Retina (tissue), 1 donor: ENCODE measurements around the gene ERBB4.
"Not testable (repeated sequence)": the region's sequence is repeated elsewhere in the genome, so short reads cannot be mapped to it uniquely, and the experiment has no call there.

Experiments
- DNase-seq: peaks from one replicate; pipeline ENCODE4 v3.0.0-alpha.2; 2016

The ERBB4 gene

DNA sequence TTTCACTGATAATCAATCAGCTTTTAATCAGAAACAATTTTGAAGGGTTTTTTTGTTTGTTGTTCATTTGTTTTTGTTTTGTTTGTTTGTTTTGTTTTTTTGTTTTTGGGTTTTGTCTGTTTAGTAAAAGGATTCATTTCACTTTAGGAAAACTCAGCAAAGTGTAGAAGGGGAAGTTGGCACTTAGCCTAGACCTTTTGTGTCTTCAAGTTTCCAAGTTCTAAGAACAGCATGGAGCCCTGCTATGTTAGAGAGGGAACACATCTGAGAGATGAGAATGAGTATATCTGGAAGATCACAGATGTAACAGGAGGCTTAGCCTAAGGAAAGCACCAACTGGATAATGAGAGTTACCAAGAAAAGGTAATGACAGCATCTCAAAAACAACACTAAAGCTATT, 501.5 kb downstream of the ERBB4 start:
- DNase-seq, result no peak

DNA sequence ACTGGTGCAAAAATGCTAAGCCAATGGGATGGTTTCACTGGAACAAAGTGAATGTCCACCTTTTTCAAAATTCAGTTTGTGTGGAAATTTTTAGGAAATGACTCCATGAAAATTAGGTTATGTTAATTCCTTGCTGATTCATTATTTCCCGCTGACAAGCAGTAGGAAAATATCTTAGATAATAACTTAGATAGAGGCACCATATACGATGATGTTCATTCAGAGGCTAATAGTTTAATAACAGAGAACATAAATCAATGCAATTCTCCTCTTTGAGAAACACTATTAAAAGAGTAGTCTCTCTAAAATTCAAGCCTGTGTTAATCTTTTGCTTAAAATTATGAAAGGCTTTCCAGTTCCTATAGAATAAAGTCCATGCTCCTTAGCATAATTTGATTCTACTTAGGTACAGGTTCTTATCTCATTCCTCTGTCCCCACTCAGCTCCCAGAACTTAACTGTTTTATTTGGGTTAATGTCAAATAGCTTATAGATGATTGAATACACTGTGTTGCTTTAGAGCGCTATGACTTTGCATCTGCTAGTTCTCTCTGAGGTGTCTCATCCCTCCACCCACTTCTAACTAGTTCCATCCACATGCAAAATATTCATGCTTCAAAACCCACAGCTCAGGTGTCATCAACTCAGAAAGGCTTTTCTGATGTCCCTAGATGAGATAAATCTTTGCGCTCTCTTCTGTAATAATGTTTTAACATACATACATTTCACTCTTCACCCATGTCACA, 503.6 kb downstream of the ERBB4 start:
- DNase-seq, result no peak

DNA sequence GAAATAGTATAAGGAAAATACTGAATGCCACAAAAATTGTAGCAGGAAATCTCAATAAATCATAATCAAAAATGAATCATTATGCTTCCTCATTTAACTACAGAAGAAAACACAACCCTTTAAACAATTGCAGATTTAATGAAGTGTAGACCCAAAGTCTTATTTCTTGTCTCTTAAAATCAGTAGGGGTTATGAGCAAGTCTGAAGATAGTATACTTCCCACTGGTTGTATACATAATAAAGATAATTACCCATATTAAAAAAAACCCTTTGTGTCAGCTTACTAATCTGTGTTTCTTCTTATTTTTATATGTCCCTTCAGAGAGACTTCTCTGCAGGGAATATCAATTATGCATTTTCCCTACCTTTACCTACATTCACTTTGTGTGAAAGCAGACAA, 504.7 kb downstream of the ERBB4 start:
- no peak for DNase-seq

DNA sequence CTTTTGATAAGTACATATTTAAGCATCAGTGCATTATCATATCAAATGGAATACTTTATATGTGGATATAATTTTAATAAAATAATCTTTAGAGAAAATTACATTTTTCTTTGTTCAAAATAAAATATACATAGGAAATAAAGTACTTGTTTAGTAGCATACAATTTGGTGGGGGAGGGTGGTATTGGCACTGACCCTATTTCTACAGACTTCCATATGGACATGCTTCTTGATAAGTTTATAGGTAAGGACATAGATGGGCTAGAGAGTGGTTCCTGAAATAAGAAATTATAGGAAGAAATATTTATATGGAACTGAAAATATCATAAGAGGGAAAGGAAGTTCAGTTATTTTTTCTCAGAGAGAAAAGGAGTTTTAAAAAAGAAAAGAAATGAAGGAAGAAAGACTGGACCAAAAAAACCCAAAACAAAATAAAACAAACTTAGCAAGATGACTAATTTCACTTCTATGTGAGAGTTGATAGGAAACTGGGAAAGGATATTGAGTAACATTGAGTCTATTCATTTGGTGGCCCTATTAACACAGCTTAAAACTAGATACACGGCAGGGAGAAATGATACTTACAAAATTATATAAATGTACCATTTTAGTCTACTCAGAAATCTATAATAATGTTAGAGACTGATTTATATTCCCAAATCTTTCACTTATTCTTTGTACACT, 505.9 kb downstream of the ERBB4 start:
- no peak for DNase-seq

DNA sequence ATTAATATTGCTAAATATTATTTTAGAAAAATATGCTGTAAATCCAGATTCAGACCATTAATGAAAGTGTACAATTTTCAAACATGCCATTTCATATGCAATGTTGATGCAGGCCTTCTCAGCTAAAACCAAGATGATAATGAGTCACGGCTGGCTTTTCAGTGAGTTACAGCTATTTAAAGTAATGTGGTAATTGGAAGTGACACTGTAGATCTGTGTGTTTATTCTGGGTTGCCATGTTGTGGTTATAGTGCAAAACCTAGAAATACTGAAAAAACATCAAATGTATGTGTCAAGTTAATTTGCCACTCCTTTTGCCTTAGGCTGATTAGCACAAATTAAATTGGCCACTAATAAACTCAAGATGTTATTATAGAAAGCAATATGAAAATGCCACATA, 506.6 kb downstream of the ERBB4 start:
- no peak for DNase-seq

DNA sequence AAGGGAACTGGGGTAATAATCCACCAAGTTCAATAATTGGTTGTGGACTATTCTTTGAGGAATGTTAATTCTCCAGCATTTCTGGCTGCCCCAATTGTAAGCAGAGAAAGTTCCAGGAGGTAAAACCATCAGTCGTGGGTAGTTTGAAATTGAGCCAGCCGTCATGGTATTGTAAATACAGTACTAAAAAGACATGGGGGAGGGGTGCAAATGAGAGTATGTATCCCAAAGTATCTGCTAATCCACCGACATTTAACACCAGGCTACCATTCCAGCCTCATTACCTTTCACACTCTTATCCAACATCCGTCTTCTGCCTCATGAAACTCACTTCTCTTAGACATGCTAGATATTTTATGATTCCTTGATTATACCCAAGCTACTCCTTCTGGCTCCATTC, 507.9 kb downstream of the ERBB4 start:
- DNase-seq, result no peak

DNA sequence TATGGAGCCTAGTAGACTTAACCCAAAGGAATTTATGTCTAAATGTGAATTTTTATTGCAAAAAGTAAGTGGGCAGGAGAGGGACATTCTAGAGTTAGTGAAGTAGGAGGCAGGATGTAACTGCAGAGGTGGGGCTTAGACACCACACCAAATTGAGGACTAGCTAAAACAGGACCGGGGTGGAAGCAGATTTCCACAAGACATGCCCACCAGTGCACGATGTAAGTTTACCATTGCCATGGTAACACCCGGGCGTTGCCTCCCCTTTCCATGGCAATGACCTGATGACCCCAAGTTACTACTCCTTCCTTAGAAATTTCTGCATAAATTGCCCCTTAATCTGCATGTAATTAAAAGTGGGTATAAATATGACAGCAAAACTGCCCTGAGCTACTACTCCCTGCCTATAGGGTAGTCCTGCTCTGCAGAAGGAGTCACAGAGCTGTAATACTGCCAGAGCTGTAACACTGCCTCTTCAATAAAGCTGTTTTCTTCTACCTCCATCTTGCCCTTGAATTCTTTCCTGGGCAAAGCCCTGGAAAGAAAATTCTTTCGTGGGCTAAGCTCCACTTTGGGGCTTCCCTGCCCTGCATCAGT, 509.7 kb downstream of the ERBB4 start:
- no peak for DNase-seq

DNA sequence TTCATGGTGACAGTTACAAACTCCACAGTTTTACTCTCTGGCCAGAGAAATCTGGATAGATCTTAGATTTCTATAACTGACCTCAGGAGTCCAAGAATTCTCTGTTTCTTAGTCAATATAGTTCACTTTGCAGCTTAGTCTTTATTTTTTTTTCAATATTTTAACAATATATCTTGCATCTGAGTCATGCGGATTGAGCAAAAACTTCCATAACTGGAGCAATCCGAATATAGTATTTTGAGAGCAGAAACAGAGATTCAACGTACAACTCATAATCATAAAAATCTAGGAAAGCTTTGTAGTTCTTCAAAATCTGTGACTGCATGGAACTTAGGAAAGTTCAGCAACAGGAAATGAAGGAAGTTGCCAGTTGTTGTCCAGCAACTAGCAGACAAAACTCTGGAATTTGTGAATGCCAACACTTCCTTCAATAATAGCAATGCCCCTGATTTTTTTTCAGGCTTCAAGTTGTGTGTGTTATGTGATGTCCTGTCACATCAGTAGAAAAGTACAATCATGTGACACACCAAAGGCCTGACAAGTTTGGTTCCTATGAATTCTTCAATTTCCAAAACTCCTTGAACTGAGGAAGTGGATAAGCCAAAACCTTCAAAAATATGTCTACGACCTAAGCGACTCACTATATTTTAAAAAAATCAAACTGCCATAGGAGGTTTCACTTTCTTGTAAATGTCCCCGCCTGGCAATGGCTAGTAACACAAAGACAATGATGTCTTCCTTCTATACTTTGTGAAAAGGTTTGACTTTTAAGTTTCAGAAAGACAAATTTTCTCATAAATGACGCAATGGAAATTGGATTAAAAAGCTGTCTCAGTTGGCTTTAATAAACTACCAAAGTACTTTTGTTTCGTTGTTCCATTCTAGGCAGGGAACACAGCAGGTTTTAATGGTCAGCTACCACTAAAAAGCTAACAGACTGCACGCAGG, 510.6 kb downstream of the ERBB4 start:
- DNase-seq, result no peak

DNA sequence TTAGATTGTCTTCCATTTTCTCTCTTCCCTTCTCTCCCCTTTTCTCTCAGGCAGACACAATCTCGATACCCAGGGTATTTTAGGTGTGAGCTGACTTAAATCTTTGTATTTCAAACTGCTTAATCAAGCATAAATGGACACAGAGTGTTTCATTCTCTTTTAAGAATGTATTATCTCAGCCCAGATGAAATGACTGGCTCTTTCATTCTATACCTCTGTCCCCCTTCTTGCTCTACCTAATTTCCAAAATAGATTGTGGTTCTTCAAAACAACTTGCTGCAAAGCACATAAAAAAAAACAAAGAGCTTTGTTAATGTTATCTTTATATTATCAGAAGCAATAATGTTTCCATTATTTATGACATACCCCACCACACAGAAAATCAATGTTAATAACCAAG, 514.6 kb downstream of the ERBB4 start:
- no peak for DNase-seq

DNA sequence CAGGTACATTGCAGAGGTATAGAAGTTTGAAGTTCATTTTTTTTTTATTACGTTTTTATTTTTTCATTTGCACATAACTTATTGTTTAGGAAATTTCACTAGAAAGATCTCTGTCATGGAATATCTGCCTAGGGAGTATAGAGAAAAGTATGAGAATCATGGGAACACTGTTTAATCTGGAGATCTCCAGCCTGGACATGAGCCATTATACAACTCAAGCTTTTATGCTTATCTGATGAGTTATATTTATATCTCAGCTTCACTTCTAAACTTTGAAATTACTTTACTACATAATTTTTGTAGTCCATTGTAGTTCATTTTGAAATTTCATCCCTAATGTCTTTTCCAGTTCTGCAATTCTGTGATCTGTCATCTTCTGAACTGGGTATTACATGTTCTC, 515.6 kb downstream of the ERBB4 start:
- DNase-seq, result no peak

DNA sequence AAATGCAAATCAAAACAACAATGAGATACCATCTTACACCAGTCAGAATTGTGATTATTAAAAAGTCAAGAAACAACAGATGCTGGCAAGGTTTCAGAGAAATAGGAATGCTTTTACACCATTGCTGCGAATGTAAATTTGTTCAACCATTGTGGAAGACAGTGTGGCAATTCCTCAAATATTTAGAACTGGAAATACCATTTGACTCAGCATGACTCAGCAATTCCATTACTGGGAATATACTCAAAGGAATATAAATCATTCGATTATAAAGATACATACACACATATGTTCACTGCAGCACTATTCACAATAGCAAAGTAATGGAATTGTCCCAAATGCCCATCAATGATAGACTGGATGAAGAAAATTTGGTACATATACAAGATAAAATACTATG, 516.7 kb downstream of the ERBB4 start:
- DNase-seq, result no peak

DNA sequence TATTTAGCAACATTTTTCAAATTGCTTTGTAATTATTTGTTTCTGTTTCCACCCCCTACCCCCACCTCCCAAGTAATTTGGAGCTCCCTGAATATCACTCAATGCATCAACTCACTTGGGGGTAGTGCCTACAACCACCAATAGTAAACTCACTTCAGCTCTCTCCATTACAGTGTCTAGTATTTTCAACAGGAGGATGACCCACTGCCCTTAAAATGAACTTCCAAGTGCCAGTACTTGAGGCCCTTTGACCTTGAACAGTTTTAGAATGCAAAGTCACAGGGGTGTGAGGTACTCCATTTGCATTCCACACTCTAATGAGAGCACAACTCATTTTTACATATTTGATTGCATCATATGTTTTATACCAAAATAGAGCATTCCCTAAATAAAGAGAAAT, 523.0 kb downstream of the ERBB4 start:
- DNase-seq, result no peak

DNA sequence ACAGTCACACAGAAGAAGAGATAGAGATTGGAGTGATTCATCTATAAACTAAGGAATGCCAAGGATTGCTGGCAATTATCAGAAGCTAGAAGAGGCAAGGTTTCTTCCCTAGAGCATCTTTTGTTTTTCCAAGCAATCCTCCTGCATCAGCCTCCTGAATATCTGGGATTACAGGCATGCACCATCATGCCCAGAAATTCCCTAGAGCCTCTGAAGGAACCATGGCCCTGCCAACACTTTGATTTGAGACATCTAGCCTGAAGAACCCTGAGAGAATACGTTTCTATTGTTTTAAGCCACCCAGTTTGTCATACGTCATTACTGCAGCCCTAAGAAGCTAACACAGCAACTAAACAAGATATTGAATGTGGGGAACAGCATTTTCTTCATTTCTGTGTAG, 525.0 kb downstream of the ERBB4 start:
- DNase-seq, result no peak

DNA sequence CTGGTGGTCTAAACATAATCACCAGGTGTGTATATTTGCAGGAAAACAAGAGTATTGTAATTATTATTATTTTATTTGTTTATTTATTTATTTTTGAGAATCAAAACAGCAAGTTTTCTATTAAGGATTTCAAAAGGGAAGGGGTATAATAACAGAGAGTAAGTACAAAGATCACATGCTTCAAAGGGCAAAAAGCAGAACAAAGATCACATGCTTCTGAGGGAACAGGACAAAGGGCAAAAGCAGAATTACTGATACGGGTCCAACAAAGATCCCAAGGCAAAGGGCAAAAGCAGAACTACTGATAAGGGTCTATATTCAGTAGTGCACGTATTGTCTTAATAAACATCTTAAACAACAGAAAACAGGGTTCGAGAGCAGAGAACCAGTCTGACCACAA, 528.3 kb downstream of the ERBB4 start:
- not testable (repeated sequence) for DNase-seq

DNA sequence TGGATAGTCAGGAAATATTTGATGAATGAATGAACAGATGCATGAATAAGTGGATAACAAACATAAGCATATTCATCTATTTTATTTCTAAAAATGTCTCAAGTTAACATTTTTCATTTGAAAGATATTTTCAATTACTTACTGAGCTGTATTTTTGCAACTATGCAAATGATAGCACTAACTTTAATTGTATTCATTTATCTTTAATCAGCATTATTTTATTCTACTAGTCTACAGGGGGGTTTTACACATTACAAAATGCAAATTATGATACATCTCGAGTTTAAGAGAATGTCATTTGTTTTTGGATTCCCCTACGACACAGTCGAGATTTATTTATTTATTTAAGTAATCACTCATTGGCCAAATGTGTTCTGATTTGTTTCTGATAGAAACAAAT, 530.6 kb downstream of the ERBB4 start:
- DNase-seq, result no peak

DNA sequence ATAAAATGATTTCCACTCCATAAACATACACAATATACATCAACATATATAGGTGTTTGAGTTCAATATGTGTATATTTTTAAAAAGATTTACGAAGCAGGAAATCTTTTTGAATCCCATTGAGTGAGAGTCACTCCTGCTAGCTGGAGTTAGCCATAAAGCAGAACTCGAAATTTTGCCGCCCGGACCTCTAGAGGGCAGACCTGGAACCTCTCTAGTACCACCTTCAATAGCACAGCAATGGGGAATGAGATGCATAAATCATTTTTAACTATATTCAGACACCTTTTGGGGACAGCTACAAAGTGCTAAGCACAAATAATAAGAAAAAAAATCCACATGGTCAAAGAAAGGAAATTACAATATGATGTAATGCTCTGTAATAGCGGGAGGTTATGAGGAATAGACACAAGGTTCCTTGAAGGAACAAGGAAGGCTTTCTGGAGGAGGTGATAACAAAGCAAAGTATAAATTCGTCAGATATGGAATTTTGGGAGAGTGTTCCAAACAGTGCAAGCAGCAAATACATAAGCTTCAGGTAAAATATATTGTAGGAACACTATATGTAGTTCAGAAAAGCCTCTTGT, 533.4 kb downstream of the ERBB4 start:
- no peak for DNase-seq

DNA sequence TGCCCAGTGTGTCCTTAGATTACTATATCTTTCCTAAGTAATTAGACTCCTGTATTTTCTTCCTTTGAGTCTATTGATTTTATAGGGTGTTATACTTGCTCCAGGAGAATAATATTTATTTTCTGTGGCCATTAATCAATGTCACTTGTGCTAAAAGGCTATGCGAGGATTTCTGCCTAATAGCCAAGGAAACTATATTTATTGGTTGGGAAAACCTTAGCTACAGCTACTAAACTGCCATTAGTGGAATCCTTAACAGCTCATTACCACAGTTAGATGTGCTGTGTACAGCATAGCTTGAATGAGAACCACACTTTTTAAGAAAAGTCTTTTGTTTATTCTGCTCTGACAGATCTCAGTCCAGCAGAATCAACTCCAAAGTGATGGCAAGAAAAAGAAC, 537.3 kb downstream of the ERBB4 start:
- no peak for DNase-seq

DNA sequence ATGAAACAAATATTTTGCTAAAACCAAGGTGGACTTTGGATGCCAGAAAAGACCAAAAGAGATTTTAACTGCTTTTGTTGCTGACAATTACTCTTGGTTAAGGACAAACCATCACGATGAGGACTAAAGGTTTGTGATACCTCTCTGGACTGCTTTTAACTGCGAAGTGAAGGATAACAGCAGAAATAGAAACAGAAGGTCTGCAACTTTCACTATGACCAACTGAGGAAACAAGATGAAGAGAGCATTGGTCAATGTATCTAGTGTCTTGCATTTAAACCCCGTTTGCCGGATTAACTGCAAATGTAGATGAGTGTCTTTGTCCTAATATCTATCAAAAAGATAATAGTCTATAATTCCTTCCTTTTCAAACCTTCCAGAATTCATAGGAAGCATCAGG, 541.7 kb downstream of the ERBB4 start:
- no peak for DNase-seq

DNA sequence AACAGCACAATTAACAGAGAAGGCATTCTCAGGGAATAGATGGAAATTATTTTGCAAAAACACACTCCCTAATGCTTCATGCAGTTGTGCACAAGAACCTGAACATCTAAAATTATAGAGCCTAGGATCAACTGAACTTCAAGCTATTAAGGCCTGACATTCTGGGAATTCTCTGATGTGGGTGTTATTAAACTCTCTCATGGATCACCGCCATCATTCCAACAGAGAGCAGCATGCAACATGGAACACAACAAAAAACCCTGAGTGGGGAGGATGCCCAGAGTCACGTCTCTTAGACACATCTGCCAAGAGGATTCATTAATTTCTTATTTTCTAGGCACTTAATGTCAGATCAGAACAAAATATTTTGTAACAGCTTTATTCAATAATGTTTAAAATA, 543.8 kb downstream of the ERBB4 start:
- DNase-seq, result no peak

DNA sequence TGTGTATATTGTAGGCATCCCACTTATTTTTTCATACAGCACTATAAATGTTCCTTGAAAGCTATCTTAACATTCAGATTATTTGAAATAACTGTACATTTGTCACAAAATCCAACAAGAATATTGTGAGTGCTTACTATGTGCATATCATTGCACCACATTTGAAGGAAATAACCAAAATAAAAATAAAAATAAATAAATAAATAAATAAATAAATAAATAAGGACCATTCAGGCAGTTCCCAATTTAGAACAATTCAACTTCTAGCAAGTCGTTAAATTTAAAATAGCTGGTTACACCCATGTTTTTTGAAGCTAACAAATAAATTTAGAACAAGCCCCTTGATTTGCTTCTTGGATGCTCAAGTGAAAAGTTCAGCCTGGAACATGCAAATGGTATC, 548.3 kb downstream of the ERBB4 start:
- DNase-seq, result no peak

DNA sequence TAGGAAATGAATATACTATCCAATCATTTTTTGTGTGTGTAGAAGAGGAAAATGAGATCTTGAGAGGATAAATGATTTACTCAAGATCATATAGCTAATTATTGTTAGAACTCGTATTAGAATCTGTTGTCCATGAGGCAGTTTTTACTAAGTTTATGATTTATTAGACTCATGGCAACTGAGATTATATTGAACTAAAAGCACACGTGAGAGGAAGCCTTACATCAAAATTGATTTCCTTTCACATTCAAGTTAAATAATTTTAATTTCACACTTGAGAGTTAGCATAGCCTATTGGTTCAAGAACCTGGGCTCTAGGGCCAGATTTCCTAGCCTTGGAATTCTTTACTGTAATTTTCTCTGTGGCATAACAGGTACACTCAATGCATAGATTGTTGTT, 552.3 kb downstream of the ERBB4 start:
- DNase-seq, result no peak

DNA sequence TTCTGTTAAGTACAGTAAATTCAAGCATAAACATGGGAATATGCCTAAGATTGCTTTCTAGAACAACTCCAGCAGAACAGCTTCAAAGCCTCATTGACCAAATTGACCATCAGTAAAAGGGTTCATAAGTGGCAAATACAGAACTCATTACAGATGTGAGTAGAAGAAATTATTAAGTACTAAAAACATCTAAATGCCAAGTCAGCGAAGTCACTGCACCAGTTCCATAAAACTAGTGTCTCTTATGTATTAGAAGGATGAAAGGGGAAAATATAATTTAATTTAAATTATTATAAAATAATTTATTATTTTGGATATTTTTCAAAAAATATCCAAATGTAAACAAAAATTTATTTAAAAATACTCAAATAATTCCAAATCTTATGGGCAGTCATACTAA, 553.2 kb downstream of the ERBB4 start:
- DNase-seq, result no peak

DNA sequence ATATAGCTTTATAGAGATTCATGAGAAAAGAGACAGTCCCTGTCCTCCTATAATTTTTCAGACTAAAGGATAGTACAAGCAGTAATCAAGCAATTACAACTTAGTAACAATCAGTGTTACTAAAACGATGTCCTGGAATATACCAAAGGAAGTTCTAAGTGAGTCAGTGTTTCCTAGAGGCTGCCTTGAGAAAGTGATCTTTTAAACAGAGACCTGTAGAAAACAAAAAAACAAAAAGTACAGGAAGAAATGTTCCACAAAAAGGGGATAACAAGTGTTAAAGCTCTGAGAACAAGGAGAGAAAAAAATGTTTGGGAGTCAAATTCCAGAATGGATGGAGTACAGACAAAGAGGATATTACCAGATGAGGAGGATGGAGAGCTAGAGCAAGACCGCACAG, 556.4 kb downstream of the ERBB4 start:
- no peak for DNase-seq
